GM12878 (cell line): ENCODE data around the gene CRIM1. TPM values are rescaled to one million over a fixed set of nuclear protein-coding genes. Genes with fewer than 3 reads are reported as not detected.

ENCODE experiments used
- ATAC-seq: fragments of 200-7000 bp; cut with Tn5 transposase; 3 replicates; pipeline ENCODE4 v1.9.1; 2020; ENCODE audit warnings: mild to moderate bottlenecking, moderate library complexity
- BruUV-seq: library from RNA; stranded (reverse); fragments of 400-500 nt; replicated peaks from 2 replicates; lab custom pipeline; 2021; lab: Mats Ljungman, UMichigan
- CTCF ChIA-PET: fragments of 300-600 bp; sonication (Branson Sonifier 250); formaldehyde crosslinking; extraction: SDS; loops from one replicate; lab custom pipeline; 2021; ENCODE audit warnings: inconsistent platforms; lab: Yijun Ruan, JAX
- POLR2A ChIA-PET: fragments of 350-600 bp; formaldehyde crosslinking; extraction: SDS; loops from one replicate; lab custom pipeline; 2021; ENCODE audit warnings: inconsistent platforms; lab: Charles Lee
- RAD21 ChIA-PET: fragments of 300-600 bp; sonication (Branson Sonifier 250); formaldehyde crosslinking; loops from one replicate; lab custom pipeline; 2023; ENCODE audit warnings: antibody characterized with exemption; ENCODE audit not compliant: unreplicated experiment; lab: Charles Lee
- SMC1A ChIA-PET: fragments of 300-600 bp; sonication (Branson Sonifier 250); formaldehyde crosslinking; loops from one replicate; lab custom pipeline; 2023; ENCODE audit not compliant: unreplicated experiment, uncharacterized antibody; lab: Charles Lee
- DNase-seq: peaks from one replicate; pipeline ENCODE4 v3.0.0-alpha.2; 2011; ENCODE audit warnings: low read depth, low spot score
- FAIRE-seq: peaks from 3 replicates; lab custom pipeline; 2011; peaks lifted over from hg19 to GRCh38; lab: Jason Lieb, UNC
- H2AFZ ChIP-seq: 2 replicates; pipeline ENCODE4 v1.6.0; 2011; ENCODE audit warnings: low read depth, low read length, control low read depth; ENCODE audit not compliant: control insufficient read depth
- H3K27ac ChIP-seq: 2 replicates; pipeline ENCODE4 v1.5.1; 2011; ENCODE audit warnings: control low read depth; ENCODE audit not compliant: control insufficient read depth, insufficient read depth
- H3K27me3 ChIP-seq, 2 experiments: replicated peaks in 1 of 2; 2 replicates each; pipeline versions ENCODE4 v1.6.0 to v1.6.1; 2011; ENCODE audit warnings: low read length in 1 of 2; ENCODE audit not compliant: control insufficient read depth in 2 of 2, insufficient read depth in 2 of 2
- H3K36me3 ChIP-seq, 2 experiments: 2 replicates each; pipeline ENCODE4 v1.5.1; 2011; ENCODE audit warnings: low read length in 1 of 2; ENCODE audit not compliant: control insufficient read depth in 2 of 2, insufficient read depth in 2 of 2
- H3K4me1 ChIP-seq: 2 replicates; pipeline ENCODE4 v1.6.1; 2011; ENCODE audit warnings: mild to moderate bottlenecking, low read length, moderate library complexity, mixed read lengths; ENCODE audit not compliant: control insufficient read depth, insufficient read depth
- H3K4me2 ChIP-seq: 2 replicates; pipeline ENCODE4 v1.6.0; 2011; ENCODE audit warnings: control low read depth; ENCODE audit not compliant: control insufficient read depth, insufficient read depth
- H3K4me3 ChIP-seq: fragments of 200-600 bp; sonication (generic); 2 replicates; pipeline ENCODE4 v1.5.1; 2016
- H3K79me2 ChIP-seq: 2 replicates; pipeline ENCODE4 v1.6.0; 2011; ENCODE audit warnings: low read length; ENCODE audit not compliant: control insufficient read depth, insufficient read depth
- H3K9ac ChIP-seq: 2 replicates; pipeline ENCODE4 v1.8.0; 2011; ENCODE audit warnings: low read length, control low read depth, mixed read lengths; ENCODE audit not compliant: control insufficient read depth, insufficient read depth
- H3K9me3 ChIP-seq: replicated peaks from 3 replicates; pipeline ENCODE4 v1.5.1; 2011; ENCODE audit warnings: mild to moderate bottlenecking, low read length; ENCODE audit not compliant: control insufficient read depth, insufficient read depth
- H4K20me1 ChIP-seq: 2 replicates; pipeline ENCODE4 v1.6.0; 2011; ENCODE audit not compliant: control insufficient read depth, insufficient read depth
- BCL3 ChIP-seq: IDR thresholded peaks from 2 replicates; pipeline ENCODE4 v1.6.1; 2011; ENCODE audit warnings: borderline replicate concordance, low read depth, mild to moderate bottlenecking, moderate library complexity, low read length; ENCODE audit not compliant: insufficient read depth, poor library complexity, severe bottlenecking
- CREB1 ChIP-seq: IDR thresholded peaks from 2 replicates; pipeline ENCODE4 v1.6.1; 2012; ENCODE audit warnings: low read depth, mild to moderate bottlenecking, inconsistent platforms
- DPF2 ChIP-seq: fragments of 450-650 bp; IDR thresholded peaks from 2 replicates; pipeline ENCODE4 v1.6.1; 2017; ENCODE audit warnings: mild to moderate bottlenecking
- ELK1 ChIP-seq: IDR thresholded peaks from 2 replicates; pipeline ENCODE4 v1.6.1; 2012; ENCODE audit warnings: low read depth, low read length, improper control_type of control experiment
- ETV6 ChIP-seq, 2 experiments: fragments of 450-650 bp in 1 of 2; IDR thresholded peaks in 1 of 2; conservative IDR thresholded peaks in 1 of 2; 2 replicates each; pipeline ENCODE4 v1.6.1; 2014; ENCODE audit warnings: antibody characterized with exemption in 1 of 2, borderline replicate concordance in 1 of 2, low read depth in 1 of 2, mild to moderate bottlenecking in 1 of 2, moderate library complexity in 1 of 2
- FOXM1 ChIP-seq: IDR thresholded peaks from 2 replicates; pipeline ENCODE4 v1.6.1; 2012; ENCODE audit warnings: low read depth, mild to moderate bottlenecking, inconsistent platforms, low read length, moderate library complexity
- HDAC2 ChIP-seq: fragments of 200-600 bp; sonication (generic); IDR thresholded peaks from 2 replicates; pipeline ENCODE4 v1.6.1; 2017
- HDAC6 ChIP-seq: fragments of 200-600 bp; sonication (generic); IDR thresholded peaks from one replicate; pipeline ENCODE4 v1.8.0; 2017; ENCODE audit warnings: antibody characterized with exemption; ENCODE audit not compliant: unreplicated experiment
- MTA3 ChIP-seq: IDR thresholded peaks from 2 replicates; pipeline ENCODE4 v1.6.1; 2012; ENCODE audit warnings: low read length, inconsistent platforms, borderline replicate concordance
- MXI1 ChIP-seq: fragments of 150-350 bp; IDR thresholded peaks from 2 replicates; pipeline ENCODE4 v1.6.1; 2011; ENCODE audit warnings: low read depth, mild to moderate bottlenecking, inconsistent platforms, low read length, improper control_type of control experiment
- NFYA ChIP-seq: IDR thresholded peaks from 2 replicates; pipeline ENCODE4 v1.6.1; 2011; ENCODE audit warnings: low read depth, mild to moderate bottlenecking, low read length, improper control_type of control experiment, borderline replicate concordance
- PBX3 ChIP-seq: IDR thresholded peaks from 2 replicates; pipeline ENCODE4 v1.6.1; 2011; ENCODE audit warnings: mild to moderate bottlenecking, low read depth, low read length, moderate library complexity; ENCODE audit not compliant: insufficient replicate concordance
- SMARCA5 ChIP-seq: fragments of 450-650 bp; IDR thresholded peaks from 2 replicates; pipeline ENCODE4 v1.6.1; 2017; ENCODE audit warnings: mild to moderate bottlenecking
- TARDBP ChIP-seq: IDR thresholded peaks from 2 replicates; pipeline ENCODE4 v1.6.1; 2016; ENCODE audit warnings: borderline replicate concordance
- TBL1XR1 ChIP-seq: IDR thresholded peaks from 2 replicates; pipeline ENCODE4 v1.6.1; 2012; ENCODE audit warnings: low read depth, low read length, improper control_type of control experiment
- YY1 ChIP-seq: IDR thresholded peaks from 2 replicates; pipeline ENCODE4 v1.6.1; 2011; ENCODE audit warnings: low read depth, mild to moderate bottlenecking, low read length
- ZZZ3 ChIP-seq: IDR thresholded peaks from 2 replicates; pipeline ENCODE4 v1.6.1; 2011; ENCODE audit warnings: low read depth; ENCODE audit not compliant: control insufficient read depth, insufficient read length
- WGBS: methylation state at CpG from one replicate; pipeline ENCODE4 v1.1.6; 2016; ENCODE audit warnings: low lambda C conversion rate; ENCODE audit not compliant: insufficient replicate concordance, insufficient coverage; ENCODE audit errors: missing lambda C conversion rate; 5-methylcytosine and 5-hydroxymethylcytosine counted together
- in situ Hi-C: fragments of 300-500 bp; cut with MboI; formaldehyde crosslinking; loops from 9 replicates; pipeline ENCODE4 v1.14.3; 2018; ENCODE audit warnings: mixed read lengths
- intact Hi-C: fragments of 100-400 bp; cut with micrococcal nuclease; formaldehyde crosslinking; loops from one replicate; pipeline ENCODE4 v1.14.2; 2022; ENCODE audit not compliant: unreplicated experiment
- polyA plus RNA-seq, 11 experiments: library from polyadenylated mRNA; depleted of rRNA in 4 of 11; unstranded in 6 of 11; stranded (reverse) in 5 of 11; fragments of >200 nt; fragmentation: Nextera tagmentation in 4 of 11; fragmentation: Illumina TruSeq in 1 of 11; extraction: Ambion mirVana in 4 of 11; extraction: Trizol in 1 of 11; gene quantifications; 1 replicate in 1 of 11; 2 replicates in 10 of 11; pipeline versions ENCODE4 v1.2.1 to v1.2.3, GENCODE V29; 2011 to 2016; ENCODE audit warnings: inconsistent platforms in 2 of 11, missing spikeins in 2 of 11, low read depth in 1 of 11
- total RNA-seq, 4 experiments: library from RNA; depleted of rRNA in 3 of 4; stranded (reverse); fragments of >200 nt in 3 of 4; fragmentation: Illumina TruSeq in 1 of 4; extraction: Trizol in 1 of 4; gene quantifications; 2 replicates each; pipeline versions ENCODE4 v1.2.1 to v1.2.3, GENCODE V29; 2013 to 2021

Gene CRIM1
- total and polyA plus RNA-seq, 10 of the 15 experiments (the other 5 are each of a cell fraction or from before 2014, with no cell fraction given): 0.42 to 7.4 (median 3.1) TPM

GRCh38 chr2:36433311-36434217, 78.0 kb downstream of the CRIM1 start (continued):
- no peak for TF ChIP-seq MXI1

- FAIRE-seq: no peak
- no TSS peak for BruUV-seq
- ChIA-PET RAD21 (no interaction called here), CTCF (interaction anchor here (0.7 kb wide), 1 partner anchor 21 kb away, joined by 3 read pairs; no protein-coding TSS in a partner anchor), POLR2A (no interaction called here), SMC1A (interaction anchor here (0.9 kb wide), 1 partner anchor 27 kb away, joined by 3 read pairs; no protein-coding TSS in a partner anchor)
- no peak for ATAC-seq
- TF ChIP-seq HDAC2 (no peak), BCL3 (no peak), FOXM1 (no peak), YY1 (no peak), ZZZ3 (no peak), TBL1XR1 (no peak), CREB1 (no peak), PBX3 (no peak), NFYA (no peak), HDAC6 (no peak), ELK1 (no peak), TARDBP (no peak), ETV6 (conservative IDR thresholded peaks at IDR 0.05 in 1 of 2, IDR thresholded peaks at IDR 0.05 in 1 of 2; ENCODE audit: borderline replicate concordance in 1 of 2, low read depth in 1 of 2) (no peak), MTA3 (no peak), SMARCA5 (no peak), DPF2 (no peak)
- intact Hi-C loops (no loop called here), in situ Hi-C loops (no loop called here)
- Histone ChIP-seq H3K9me3 (no peaks in the 10 kb centered on the region), H2AFZ (no peak overlapping the region), H3K27ac (no peak overlapping the region), H3K4me3 (no peak overlapping the region), H4K20me1 (no peaks in the 10 kb centered on the region), H3K4me2 (no peak overlapping the region), H3K79me2 (no peaks in the 10 kb centered on the region), H3K27me3 (no peaks in the 10 kb centered on the region), H3K36me3 (no peaks in the 10 kb centered on the region), H3K9ac (no peak overlapping the region), H3K4me1 (no peaks in the 10 kb centered on the region)
- no peak for DNase-seq
- 19% methylated on average over 2 of the region's 3 CpGs for WGBS
Observed at GRCh38 chr2:36438449-36438977, 82.9 kb downstream of the CRIM1 start.
